ENCODE data around the gene ELL. TPM values are rescaled to one million over a fixed set of nuclear protein-coding genes. Genes with fewer than 3 reads are reported as not detected.

Gene ELL
- total and polyA plus RNA-seq, 2 donors (not counting 3 experiments of a cell fraction or from before 2014, with no cell fraction given), result 9.9 to 18.2 TPM

DNA sequence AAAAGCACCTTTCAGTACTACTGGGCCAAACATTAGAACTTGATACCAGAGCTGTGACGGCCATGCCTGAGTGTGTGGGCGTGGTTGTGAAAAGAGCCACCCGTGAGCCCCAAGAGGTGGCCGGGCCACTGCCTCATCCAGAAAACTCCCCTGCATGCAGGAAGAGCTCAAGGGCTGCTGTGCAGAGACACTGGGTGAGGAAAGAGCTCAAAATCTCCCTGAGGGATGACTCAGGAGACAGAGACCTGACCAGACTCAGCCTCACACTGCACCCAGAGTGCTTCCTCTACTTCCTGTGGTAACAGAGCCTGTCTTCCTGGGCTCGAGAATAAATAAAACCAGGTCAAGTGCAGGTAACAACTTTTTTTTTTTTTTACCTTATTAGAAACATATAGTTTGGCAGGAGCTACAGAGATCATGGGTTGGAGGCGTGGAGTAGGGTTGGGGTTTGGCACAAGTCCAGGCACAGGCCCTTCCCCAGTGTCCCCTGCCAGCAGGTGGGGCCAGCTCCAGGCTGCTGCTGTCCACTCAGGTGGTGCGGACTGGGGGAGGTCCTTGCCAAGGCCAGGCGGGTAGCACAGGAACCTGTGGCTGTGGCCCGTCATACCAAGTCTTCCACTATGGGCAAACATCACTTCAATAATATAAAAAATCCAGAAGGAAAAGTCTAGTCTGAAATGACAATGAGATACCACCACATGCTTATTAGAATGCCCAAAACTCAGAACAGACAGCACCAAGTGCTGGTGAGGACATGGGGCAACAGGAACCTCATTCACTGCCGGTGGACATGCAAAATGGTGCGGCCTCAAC, 25.5 kb downstream of the ELL start:
- Histone ChIP-seq H2AFZ (ENCODE audit: low read depth, low read length) (no peak overlapping the region), H3K9me3 (replicated peaks; ENCODE audit: control insufficient read depth, insufficient read depth, low read length) (no peaks in the 10 kb centered on the region), H4K20me1 (replicated peaks; ENCODE audit: control insufficient read depth, extremely low read depth, insufficient read depth, low read length) (no peaks in the 10 kb centered on the region), H3K27me3 (ENCODE audit: control insufficient read depth in 2 of 2, insufficient read depth in 2 of 2, low read length in 2 of 2) (no peaks in the 10 kb centered on the region), H3K9me1 (replicated peaks; ENCODE audit: control insufficient read depth, extremely low read depth, insufficient read depth, low read length) (no peaks in the 10 kb centered on the region), H3K4me1 (ENCODE audit: control insufficient read depth, extremely low read depth, insufficient read depth, low read length) (peaks cover 6% of the 10 kb centered on the region), H3K4me3 (replicated peaks in 1 of 3; ENCODE audit: insufficient read depth in 1 of 3, low read depth in 1 of 3, low read length in 3 of 3) (no peak overlapping the region), H3K9ac (replicated peaks; ENCODE audit: extremely low read depth, insufficient read depth, low read length) (no peak overlapping the region), H3K36me3 (ENCODE audit: control insufficient read depth in 2 of 2, extremely low read depth in 1 of 2, insufficient read depth in 2 of 2, low read length in 2 of 2) (no peaks in the 10 kb centered on the region), H3K4me2 (ENCODE audit: insufficient read depth, low read length) (no peak overlapping the region), H3K79me2 (ENCODE audit: control insufficient read depth, insufficient read depth, low read length) (peaks cover 62% of the 10 kb centered on the region), H3K27ac (ENCODE audit: insufficient read depth, low read depth, low read length) (no peak overlapping the region)
- no TSS peak for BruUV-seq (replicated peaks)
- CTCF ChIA-PET, result interaction anchor here (1.2 to 3.5 kb wide), 7 partner anchors 8 to 93 kb away, joined by 3 to 16 read pairs (median 3); partner anchors contain the start of gene REX1BD
- POLR2A ChIA-PET, result interaction anchor here (0.6 kb wide), 1 partner anchor 23 kb away, joined by 3 read pairs; no protein-coding TSS in a partner anchor
- TF ChIP-seq MAX (IDR thresholded peaks at IDR 0.05; ENCODE audit: insufficient read depth, insufficient read length) (no peak), GATA2 (IDR thresholded peaks at IDR 0.05; ENCODE audit: insufficient read depth, insufficient read length, low read depth, low read length) (no peak), POLR2AphosphoS5 (IDR thresholded peaks at IDR 0.05; ENCODE audit: insufficient read depth, low read depth, low read length) (no peak), EZH2 (IDR thresholded peaks at IDR 0.05; ENCODE audit: borderline replicate concordance, low read depth, low read length, severe bottlenecking) (no peak), JUN (IDR thresholded peaks at IDR 0.05; ENCODE audit: borderline replicate concordance, insufficient read depth, insufficient read length, low read depth) (no peak), MYC (IDR thresholded peaks at IDR 0.05; ENCODE audit: low read depth, low read length) (no peak), POLR2A (IDR thresholded peaks at IDR 0.05; ENCODE audit: low read depth, low read length) (no peak), FOS (IDR thresholded peaks at IDR 0.05; ENCODE audit: borderline replicate concordance, insufficient read depth, low read length) (no peak)
- TF ChIP-seq, protein P1, sequence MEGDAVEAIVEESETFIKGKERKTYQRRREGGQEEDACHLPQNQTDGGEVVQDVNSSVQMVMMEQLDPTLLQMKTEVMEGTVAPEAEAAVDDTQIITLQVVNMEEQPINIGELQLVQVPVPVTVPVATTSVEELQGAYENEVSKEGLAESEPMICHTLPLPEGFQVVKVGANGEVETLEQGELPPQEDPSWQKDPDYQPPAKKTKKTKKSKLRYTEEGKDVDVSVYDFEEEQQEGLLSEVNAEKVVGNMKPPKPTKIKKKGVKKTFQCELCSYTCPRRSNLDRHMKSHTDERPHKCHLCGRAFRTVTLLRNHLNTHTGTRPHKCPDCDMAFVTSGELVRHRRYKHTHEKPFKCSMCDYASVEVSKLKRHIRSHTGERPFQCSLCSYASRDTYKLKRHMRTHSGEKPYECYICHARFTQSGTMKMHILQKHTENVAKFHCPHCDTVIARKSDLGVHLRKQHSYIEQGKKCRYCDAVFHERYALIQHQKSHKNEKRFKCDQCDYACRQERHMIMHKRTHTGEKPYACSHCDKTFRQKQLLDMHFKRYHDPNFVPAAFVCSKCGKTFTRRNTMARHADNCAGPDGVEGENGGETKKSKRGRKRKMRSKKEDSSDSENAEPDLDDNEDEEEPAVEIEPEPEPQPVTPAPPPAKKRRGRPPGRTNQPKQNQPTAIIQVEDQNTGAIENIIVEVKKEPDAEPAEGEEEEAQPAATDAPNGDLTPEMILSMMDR (IDR thresholded peaks at IDR 0.05; ENCODE audit: extremely low read depth in 1 of 2, insufficient read depth in 1 of 2, low read depth in 1 of 2, low read length in 2 of 2), result no peak
- intact Hi-C loops (cut with micrococcal nuclease) (no loop called here), dilution Hi-C loops (cut with MboI; ENCODE audit: extremely low pct_ligation_motif_present, low sequenced_read_pairs) (no loop called here)
- FAIRE-seq (no peak), DNase-seq (ENCODE audit: low read depth, low spot score) (no peak)
